GM12875 (cell line): Measurements from ENCODE around the gene PRR29.

Experiments used
- H3K4me3 ChIP-seq: one replicate; pipeline ENCODE4 v1.5.1; 2011; ENCODE audit warnings: low read depth, low read length, control low read depth
- TF ChIP-seq, protein P1 (sequence below): IDR thresholded peaks from 2 replicates; pipeline ENCODE4 v1.5.1; 2011; ENCODE audit warnings: low read depth, mild to moderate bottlenecking, control low read depth, inconsistent platforms, low read length, moderate library complexity, borderline replicate concordance; ENCODE audit not compliant: insufficient read depth

PRR29 gene

GRCh38 chr17:63966646-63967264, 31.4 kb upstream of the PRR29 start:
- TF ChIP-seq, protein P1, sequence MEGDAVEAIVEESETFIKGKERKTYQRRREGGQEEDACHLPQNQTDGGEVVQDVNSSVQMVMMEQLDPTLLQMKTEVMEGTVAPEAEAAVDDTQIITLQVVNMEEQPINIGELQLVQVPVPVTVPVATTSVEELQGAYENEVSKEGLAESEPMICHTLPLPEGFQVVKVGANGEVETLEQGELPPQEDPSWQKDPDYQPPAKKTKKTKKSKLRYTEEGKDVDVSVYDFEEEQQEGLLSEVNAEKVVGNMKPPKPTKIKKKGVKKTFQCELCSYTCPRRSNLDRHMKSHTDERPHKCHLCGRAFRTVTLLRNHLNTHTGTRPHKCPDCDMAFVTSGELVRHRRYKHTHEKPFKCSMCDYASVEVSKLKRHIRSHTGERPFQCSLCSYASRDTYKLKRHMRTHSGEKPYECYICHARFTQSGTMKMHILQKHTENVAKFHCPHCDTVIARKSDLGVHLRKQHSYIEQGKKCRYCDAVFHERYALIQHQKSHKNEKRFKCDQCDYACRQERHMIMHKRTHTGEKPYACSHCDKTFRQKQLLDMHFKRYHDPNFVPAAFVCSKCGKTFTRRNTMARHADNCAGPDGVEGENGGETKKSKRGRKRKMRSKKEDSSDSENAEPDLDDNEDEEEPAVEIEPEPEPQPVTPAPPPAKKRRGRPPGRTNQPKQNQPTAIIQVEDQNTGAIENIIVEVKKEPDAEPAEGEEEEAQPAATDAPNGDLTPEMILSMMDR: no peak
- H3K4me3 ChIP-seq: no peak overlapping the region

DNA sequence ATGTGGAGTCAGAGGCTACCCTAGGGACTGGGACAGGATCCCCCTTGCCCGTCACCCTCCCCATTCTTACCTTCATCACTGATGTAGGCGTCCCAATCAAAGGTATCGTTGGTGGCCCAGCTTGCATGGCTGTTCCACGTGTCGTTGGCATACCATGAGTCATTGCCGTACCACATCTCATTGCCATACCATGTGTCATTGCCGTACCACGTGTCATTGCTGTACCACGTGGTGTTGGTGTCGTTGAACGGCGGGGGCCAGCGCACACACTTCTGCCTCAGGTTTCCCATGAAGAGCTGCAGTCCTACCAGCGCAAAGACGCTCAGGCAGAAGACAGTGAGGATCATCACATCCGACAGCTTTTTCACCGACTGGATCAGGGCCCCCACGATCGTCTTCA, 30.2 kb upstream of the PRR29 start:
- TF ChIP-seq, protein P1: no peak
- no peak overlapping the region for H3K4me3 ChIP-seq

- TF ChIP-seq, protein P1: no peak
- no peak overlapping the region for H3K4me3 ChIP-seq
Observed at GRCh38 chr17:63969278-63969677, 28.9 kb upstream of the PRR29 start.

DNA sequence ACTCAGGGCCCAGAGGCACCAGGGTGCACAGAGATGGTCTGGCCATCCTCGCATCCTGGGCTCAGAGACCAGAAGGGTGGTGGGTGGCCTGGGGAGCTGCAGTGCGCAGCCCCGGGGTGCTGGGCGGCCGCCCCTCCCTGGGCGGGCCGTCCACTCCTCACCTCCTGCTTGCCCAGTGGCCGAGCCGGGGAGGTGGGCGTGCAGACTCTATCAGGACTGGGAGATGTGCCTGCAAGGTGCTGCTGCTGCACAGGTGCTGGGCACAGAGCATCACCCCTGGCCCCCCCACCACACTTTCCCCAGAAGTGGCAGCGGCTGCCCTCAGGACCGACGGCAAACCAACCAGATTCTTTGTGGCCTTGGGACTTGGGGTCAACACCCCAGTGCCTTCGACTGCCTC, 25.4 kb upstream of the PRR29 start, which contains the start of gene SCN4A:
SCN4A (minus strand) TSS at position 123 of the 400 bp plus-strand sequence; CDS start at position 46, 77 bp downstream.
- TF ChIP-seq, protein P1: no peak
- H3K4me3 ChIP-seq: no peak within 1 kb of the TSS

DNA sequence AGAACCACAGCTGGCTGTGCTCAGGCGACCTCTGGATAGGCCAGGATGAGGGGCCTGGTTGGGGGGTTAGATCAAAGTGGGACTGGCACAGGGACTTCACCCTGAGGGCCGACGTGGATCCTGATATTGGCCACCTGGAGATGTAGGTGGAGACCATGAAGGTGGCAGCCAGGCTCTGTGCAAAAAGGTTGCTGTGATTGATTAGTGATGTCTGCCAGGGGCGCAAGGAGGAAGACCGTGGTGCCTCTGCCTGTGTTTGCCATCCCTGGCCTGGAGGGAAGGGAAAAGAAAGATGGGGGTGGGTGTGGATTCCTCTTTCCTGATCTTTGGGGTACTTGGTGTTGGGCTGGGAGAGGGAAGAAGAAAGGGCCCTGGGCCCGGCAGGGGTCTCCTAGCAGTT, 24.9 kb upstream of the PRR29 start:
- TF ChIP-seq, protein P1: no peak

GRCh38 chr17:63973930-63974593, 24.1 kb upstream of the PRR29 start:
- TF ChIP-seq, protein P1: no peak
- H3K4me3 ChIP-seq: no peak overlapping the region

More for the DNA sequence above, 24.9 kb upstream of the PRR29 start:
- H3K4me3 ChIP-seq: no peak overlapping the region
